Neural cell (in vitro differentiated cells): ENCODE measurements around the gene ATAD3C. TPM values are rescaled to one million over a fixed set of nuclear protein-coding genes. Genes with fewer than 3 reads are reported as not detected.

ENCODE experiments used
- H2AFZ ChIP-seq: fragments of 200-600, 300-800 bp; sonication (generic), shearing (Covaris generic); 2 replicates; pipeline ENCODE4 v1.6.0; 2014; ENCODE audit warnings: low read depth, mild to moderate bottlenecking, antibody characterized with exemption, low read length, moderate library complexity
- H3F3A ChIP-seq: fragments of 200-600 bp; shearing (Covaris generic); 2 replicates; pipeline ENCODE4 v1.6.1; 2016; ENCODE audit warnings: mild to moderate bottlenecking, moderate library complexity, mixed read lengths, antibody characterized with exemption, low read length; ENCODE audit not compliant: insufficient read depth, poor library complexity, severe bottlenecking
- H3K27ac ChIP-seq: fragments of 200-600, 300-800 bp; sonication (generic), shearing (Covaris generic); 2 replicates; pipeline ENCODE4 v1.5.1; 2014; ENCODE audit warnings: mild to moderate bottlenecking, low read length, moderate library complexity
- H3K27me3 ChIP-seq: fragments of 300-800, 200-600 bp; sonication (generic), shearing (Covaris generic); 2 replicates; pipeline ENCODE4 v1.6.0; 2014; ENCODE audit warnings: mild to moderate bottlenecking, low read depth, low read length, moderate library complexity; ENCODE audit not compliant: insufficient read depth
- H3K36me3 ChIP-seq: fragments of 300-800, 200-600 bp; sonication (generic), shearing (Covaris generic); 2 replicates; pipeline ENCODE4 v1.5.1; 2014; ENCODE audit warnings: mild to moderate bottlenecking, antibody characterized with exemption, low read length, moderate library complexity; ENCODE audit not compliant: insufficient read depth
- H3K4me2 ChIP-seq: fragments of 300-800, 200-600 bp; sonication (generic), shearing (Covaris generic); 2 replicates; pipeline ENCODE4 v1.6.0; 2014; ENCODE audit warnings: mild to moderate bottlenecking, low read length
- H3K4me3 ChIP-seq: fragments of 300-800, 200-600 bp; sonication (generic), shearing (Covaris generic); 2 replicates; pipeline ENCODE4 v1.5.1; 2014; ENCODE audit warnings: mild to moderate bottlenecking, low read length, moderate library complexity
- H3K79me2 ChIP-seq: fragments of 200-600 bp; shearing (Covaris generic); replicated peaks from 2 replicates; pipeline ENCODE4 v1.6.0; 2014; ENCODE audit warnings: mild to moderate bottlenecking, low read length, moderate library complexity; ENCODE audit not compliant: insufficient read depth
- H3K9ac ChIP-seq: fragments of 300-800, 200-600 bp; sonication (generic), shearing (Covaris generic); 2 replicates; pipeline ENCODE4 v1.6.1; 2016; ENCODE audit warnings: mild to moderate bottlenecking, low read length, mixed read lengths
- H3K9me2 ChIP-seq: fragments of 200-600 bp; shearing (Covaris generic); 2 replicates; pipeline ENCODE4 v1.6.1; 2016; ENCODE audit warnings: mild to moderate bottlenecking, low read length, mixed read lengths; ENCODE audit not compliant: insufficient read depth
- H3K9me3 ChIP-seq: fragments of 200-600, 300-800 bp; sonication (generic), shearing (Covaris generic); 2 replicates; pipeline ENCODE4 v1.6.1; 2016; ENCODE audit warnings: mild to moderate bottlenecking, mixed run types, low read length, moderate library complexity, mixed read lengths
- H4K20me1 ChIP-seq: fragments of 200-600 bp; shearing (Covaris generic); 2 replicates; pipeline ENCODE4 v1.6.1; 2016; ENCODE audit warnings: mild to moderate bottlenecking, mixed run types; ENCODE audit not compliant: insufficient read depth
- CTCF ChIP-seq: fragments of 450-650 bp; IDR thresholded peaks from 2 replicates; pipeline ENCODE4 v1.5.1; 2014; ENCODE audit warnings: antibody characterized with exemption, mild to moderate bottlenecking, moderate library complexity; ENCODE audit not compliant: poor library complexity, severe bottlenecking
- EP300 ChIP-seq: fragments of 450-650 bp; conservative IDR thresholded peaks from 2 replicates; pipeline ENCODE4 v1.6.1; 2014; ENCODE audit warnings: antibody characterized with exemption, mild to moderate bottlenecking, moderate library complexity; ENCODE audit not compliant: poor library complexity, severe bottlenecking
- EZH2 ChIP-seq: fragments of 200-600, 300-800 bp; shearing (Covaris generic), sonication (generic); IDR thresholded peaks from 2 replicates; pipeline ENCODE4 v1.6.1; 2014; ENCODE audit warnings: antibody characterized with exemption, low read length, borderline replicate concordance, mild to moderate bottlenecking; ENCODE audit not compliant: insufficient read depth, poor library complexity, severe bottlenecking
- MXI1 ChIP-seq: fragments of 450-650 bp; conservative IDR thresholded peaks from 2 replicates; pipeline ENCODE4 v1.6.1; 2014; ENCODE audit warnings: antibody characterized with exemption, mild to moderate bottlenecking; ENCODE audit not compliant: poor library complexity, severe bottlenecking
- POLR2AphosphoS5 ChIP-seq: IDR thresholded peaks from 2 replicates; pipeline ENCODE4 v1.6.1; 2012
- RAD21 ChIP-seq: fragments of 450-650 bp; conservative IDR thresholded peaks from 2 replicates; pipeline ENCODE4 v1.6.1; 2014; ENCODE audit warnings: antibody characterized with exemption, mild to moderate bottlenecking, moderate library complexity
- REST ChIP-seq: IDR thresholded peaks from 2 replicates; pipeline ENCODE4 v1.6.1; 2012; ENCODE audit warnings: borderline replicate concordance
- SMC3 ChIP-seq: fragments of 450-650 bp; conservative IDR thresholded peaks from 2 replicates; pipeline ENCODE4 v1.6.1; 2014; ENCODE audit warnings: antibody characterized with exemption, mild to moderate bottlenecking, moderate library complexity; ENCODE audit not compliant: poor library complexity
- TAF1 ChIP-seq: IDR thresholded peaks from 2 replicates; pipeline ENCODE4 v1.6.1; 2012; ENCODE audit warnings: low read depth
- polyA plus RNA-seq: library from polyadenylated mRNA; depleted of rRNA; stranded (reverse); fragments of >200 nt; gene quantifications from 2 replicates; pipeline ENCODE4 v1.2.3, GENCODE V29; 2014

The ATAD3C gene
- polyA plus RNA-seq, 1 donor from 2014 or later = not detected

GRCh38 chr1:1435106-1435903 is 14.2 kb upstream of the ATAD3C start, which contains the start of gene VWA1:
TSS of gene VWA1 (plus strand) at chr1:1435690. CDS start at chr1:1435749, 59 bp downstream.
- no peak for TF ChIP-seq MXI1
- no peak for TF ChIP-seq EP300
- TF ChIP-seq CTCF = no peak
- no peak for TF ChIP-seq RAD21
- TF ChIP-seq POLR2AphosphoS5 = no peak
- TF ChIP-seq EZH2 = no peak
- no peak for TF ChIP-seq SMC3
- TF ChIP-seq REST = no peak
- TF ChIP-seq TAF1 = no peak
- no peaks in the 10 kb centered on the region for H3F3A ChIP-seq
- no peak within 1 kb of the TSS for H3K9ac ChIP-seq
- no peaks in the 10 kb centered on the region for H3K36me3 ChIP-seq
- no peaks in the 10 kb centered on the region for H3K79me2 ChIP-seq
- no peaks in the 10 kb centered on the region for H4K20me1 ChIP-seq
- no peaks in the 10 kb centered on the region for H3K9me2 ChIP-seq
- H3K27ac ChIP-seq = no peak within 1 kb of the TSS
- H3K27me3 ChIP-seq = peaks cover 12% of the 10 kb centered on the region
- peak within 1 kb of the TSS; percentile 51 for H3K4me3 ChIP-seq
- H3K4me2 ChIP-seq = no peak within 1 kb of the TSS
- H2AFZ ChIP-seq = no peak within 1 kb of the TSS
- no peaks in the 10 kb centered on the region for H3K9me3 ChIP-seq

GRCh38 chr1:1435911-1436629 is 13.4 kb upstream of the ATAD3C start:
- TF ChIP-seq TAF1 = no peak
- no peak for TF ChIP-seq RAD21
- no peak for TF ChIP-seq CTCF
- no peak for TF ChIP-seq EZH2
- no peak for TF ChIP-seq EP300
- no peak for TF ChIP-seq REST
- TF ChIP-seq SMC3 = no peak
- no peak for TF ChIP-seq POLR2AphosphoS5
- TF ChIP-seq MXI1 = no peak
- Histone ChIP-seq H4K20me1 (no peaks in the 10 kb centered on the region), H2AFZ (no peak overlapping the region), H3K4me2 (no peak overlapping the region), H3F3A (no peaks in the 10 kb centered on the region), H3K27me3 (peaks cover 12% of the 10 kb centered on the region), H3K9ac (no peak overlapping the region), H3K9me3 (no peaks in the 10 kb centered on the region), H3K9me2 (no peaks in the 10 kb centered on the region), H3K79me2 (no peaks in the 10 kb centered on the region), H3K27ac (no peak overlapping the region), H3K4me3 (peak overlapping the region; percentile 51), H3K36me3 (no peaks in the 10 kb centered on the region)
